ENCODE results near the gene CGB8. TPM values are rescaled to one million over a fixed set of nuclear protein-coding genes. Genes with fewer than 3 reads are reported as not detected.
"Not testable (repeated sequence)": the region's sequence is repeated elsewhere in the genome, so short reads cannot be mapped to it uniquely, and the experiment has no call there.

The CGB8 gene
- total and polyA plus RNA-seq, 4 donors = not detected

DNA sequence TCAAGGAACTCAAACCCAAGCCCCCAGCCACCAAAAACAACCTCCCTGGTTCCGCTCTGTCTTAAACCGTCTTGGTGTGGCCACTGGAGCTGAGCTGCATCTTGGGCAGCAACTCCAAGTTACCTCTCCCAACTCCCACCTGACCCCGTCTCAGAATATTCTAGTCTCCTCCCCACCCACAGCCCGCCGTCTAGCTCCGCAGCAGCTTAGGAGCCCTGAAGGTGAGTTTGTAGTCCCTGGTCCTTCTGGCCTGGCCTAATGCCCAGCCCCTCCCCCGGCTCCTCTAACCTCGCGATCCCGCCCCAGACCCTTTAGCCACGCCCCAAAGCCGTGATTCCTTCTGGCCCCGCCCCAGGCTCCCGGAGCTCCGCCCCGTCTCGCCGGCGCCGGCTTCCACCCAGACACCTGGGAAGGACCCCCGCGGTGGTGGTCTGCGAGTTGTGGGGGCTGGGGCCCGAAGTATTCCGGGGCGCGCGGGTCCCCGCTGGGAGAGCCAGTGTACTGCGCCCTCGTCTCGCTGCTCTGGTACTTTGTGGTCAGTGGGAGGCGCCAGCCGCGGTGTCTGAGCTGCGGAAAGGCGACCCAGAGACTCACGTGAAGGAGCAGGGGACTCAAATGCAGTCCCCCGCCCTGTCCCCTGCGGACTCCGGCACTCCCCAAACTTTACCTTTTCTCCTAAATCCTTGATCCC, 29.5 kb downstream of the CGB8 start:
- Histone ChIP-seq H3K9me3 (ENCODE audit: control insufficient read depth in 4 of 4, insufficient read depth in 3 of 4, low read length in 3 of 4) (no peaks in the 10 kb centered on the region), H3K9ac (ENCODE audit: insufficient read depth in 1 of 2, low read length in 2 of 2) (no peak overlapping the region), H3K4me1 (ENCODE audit: control insufficient read depth in 5 of 5, insufficient read depth in 5 of 5, low read length in 5 of 5) (peaks cover 0 to 19% (median 4%) of the 10 kb centered on the region in 5 donors), H3K36me3 (ENCODE audit: control insufficient read depth in 4 of 4, insufficient read depth in 4 of 4, low read length in 4 of 4) (peaks cover 6 to 19% (median 6%) of the 10 kb centered on the region in 4 donors), H3K27ac (ENCODE audit: low read depth in 1 of 2, low read length in 1 of 2) (no peak overlapping the region), H3K4me3 (no peak overlapping the region), H3K27me3 (ENCODE audit: control insufficient read depth in 3 of 3, insufficient read depth in 3 of 3, low read length in 2 of 3) (peaks cover 0 to 30% (median 15%) of the 10 kb centered on the region in 3 donors)
- WGBS, 2 donors = 13 to 18% methylated on average over 40 to 41 of the region's 41 CpGs
- DNase-seq (peak; percentile 40 to 70 (median 47)), ATAC-seq (ENCODE audit: insufficient read depth, low FRiP score) (peak; percentile 37)
- TF ChIP-seq, protein P1, sequence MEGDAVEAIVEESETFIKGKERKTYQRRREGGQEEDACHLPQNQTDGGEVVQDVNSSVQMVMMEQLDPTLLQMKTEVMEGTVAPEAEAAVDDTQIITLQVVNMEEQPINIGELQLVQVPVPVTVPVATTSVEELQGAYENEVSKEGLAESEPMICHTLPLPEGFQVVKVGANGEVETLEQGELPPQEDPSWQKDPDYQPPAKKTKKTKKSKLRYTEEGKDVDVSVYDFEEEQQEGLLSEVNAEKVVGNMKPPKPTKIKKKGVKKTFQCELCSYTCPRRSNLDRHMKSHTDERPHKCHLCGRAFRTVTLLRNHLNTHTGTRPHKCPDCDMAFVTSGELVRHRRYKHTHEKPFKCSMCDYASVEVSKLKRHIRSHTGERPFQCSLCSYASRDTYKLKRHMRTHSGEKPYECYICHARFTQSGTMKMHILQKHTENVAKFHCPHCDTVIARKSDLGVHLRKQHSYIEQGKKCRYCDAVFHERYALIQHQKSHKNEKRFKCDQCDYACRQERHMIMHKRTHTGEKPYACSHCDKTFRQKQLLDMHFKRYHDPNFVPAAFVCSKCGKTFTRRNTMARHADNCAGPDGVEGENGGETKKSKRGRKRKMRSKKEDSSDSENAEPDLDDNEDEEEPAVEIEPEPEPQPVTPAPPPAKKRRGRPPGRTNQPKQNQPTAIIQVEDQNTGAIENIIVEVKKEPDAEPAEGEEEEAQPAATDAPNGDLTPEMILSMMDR (IDR thresholded peaks at IDR 0.05; ENCODE audit: control extremely low read depth, extremely low read depth) = no peak

DNA sequence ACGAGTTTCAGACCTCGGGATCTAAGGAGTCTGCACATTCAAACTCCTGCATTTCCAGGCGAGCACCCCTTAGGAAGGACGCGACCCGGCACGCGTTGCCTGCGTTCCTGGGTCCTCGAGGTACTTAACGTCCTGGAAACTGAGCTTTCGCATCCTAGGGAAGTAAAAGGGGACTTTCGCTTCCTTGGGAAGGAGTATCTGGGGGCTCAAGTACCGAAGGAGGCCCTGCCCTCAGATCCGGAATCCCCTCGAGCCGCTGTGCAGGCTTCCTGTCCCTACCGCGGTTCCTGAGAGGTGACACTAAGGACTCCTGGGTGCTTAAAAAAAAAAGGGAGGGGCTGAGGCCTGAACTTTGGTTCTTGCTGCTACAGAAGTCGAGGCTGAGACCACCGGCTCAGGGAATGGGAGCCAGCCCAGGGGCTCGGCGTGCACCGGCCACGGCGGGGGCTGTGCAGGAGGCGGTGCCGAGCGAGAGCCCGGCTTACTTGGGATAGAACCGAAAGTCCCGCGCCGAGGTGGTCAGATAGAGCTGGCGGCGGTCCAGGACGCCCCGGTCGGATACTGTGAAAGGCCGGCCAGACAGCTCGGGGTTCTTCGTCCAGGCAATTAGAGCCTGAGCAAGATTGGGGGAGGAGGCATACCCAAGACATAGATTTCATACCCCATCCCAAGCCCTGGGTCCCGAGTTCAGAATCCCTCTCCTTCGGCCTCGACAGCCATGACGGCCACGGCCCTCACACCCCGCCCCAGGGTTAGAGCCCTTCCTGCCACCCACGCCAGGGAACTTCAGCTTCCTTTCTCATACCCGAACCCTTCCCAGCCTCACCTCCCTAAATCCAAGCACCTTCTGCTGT, 30.3 kb downstream of the CGB8 start:
- peaks cover 0 to 19% (median 4%) of the 10 kb centered on the region in 5 donors for H3K4me1 ChIP-seq (ENCODE audit: control insufficient read depth in 5 of 5, insufficient read depth in 5 of 5, low read length in 5 of 5)
- 4% methylated on average over 50 of the region's 50 CpGs for WGBS, 2 donors
- H3K9me3 ChIP-seq (ENCODE audit: control insufficient read depth in 4 of 4, insufficient read depth in 3 of 4, low read length in 3 of 4); H3K9ac ChIP-seq (ENCODE audit: insufficient read depth in 1 of 2, low read length in 2 of 2); H3K27ac ChIP-seq (ENCODE audit: low read depth in 1 of 2, low read length in 1 of 2); ATAC-seq (ENCODE audit: insufficient read depth, low FRiP score): not testable (repeated sequence)
- H3K4me3 ChIP-seq = peak overlapping the region; percentile 26
- peaks cover 0 to 30% (median 15%) of the 10 kb centered on the region in 3 donors for H3K27me3 ChIP-seq (ENCODE audit: control insufficient read depth in 3 of 3, insufficient read depth in 3 of 3, low read length in 2 of 3)
- peaks cover 7 to 23% (median 8%) of the 10 kb centered on the region in 4 donors for H3K36me3 ChIP-seq (ENCODE audit: control insufficient read depth in 4 of 4, insufficient read depth in 4 of 4, low read length in 4 of 4)
- peak in 2 of 3 donors; percentile 25 to 29 for DNase-seq

DNA sequence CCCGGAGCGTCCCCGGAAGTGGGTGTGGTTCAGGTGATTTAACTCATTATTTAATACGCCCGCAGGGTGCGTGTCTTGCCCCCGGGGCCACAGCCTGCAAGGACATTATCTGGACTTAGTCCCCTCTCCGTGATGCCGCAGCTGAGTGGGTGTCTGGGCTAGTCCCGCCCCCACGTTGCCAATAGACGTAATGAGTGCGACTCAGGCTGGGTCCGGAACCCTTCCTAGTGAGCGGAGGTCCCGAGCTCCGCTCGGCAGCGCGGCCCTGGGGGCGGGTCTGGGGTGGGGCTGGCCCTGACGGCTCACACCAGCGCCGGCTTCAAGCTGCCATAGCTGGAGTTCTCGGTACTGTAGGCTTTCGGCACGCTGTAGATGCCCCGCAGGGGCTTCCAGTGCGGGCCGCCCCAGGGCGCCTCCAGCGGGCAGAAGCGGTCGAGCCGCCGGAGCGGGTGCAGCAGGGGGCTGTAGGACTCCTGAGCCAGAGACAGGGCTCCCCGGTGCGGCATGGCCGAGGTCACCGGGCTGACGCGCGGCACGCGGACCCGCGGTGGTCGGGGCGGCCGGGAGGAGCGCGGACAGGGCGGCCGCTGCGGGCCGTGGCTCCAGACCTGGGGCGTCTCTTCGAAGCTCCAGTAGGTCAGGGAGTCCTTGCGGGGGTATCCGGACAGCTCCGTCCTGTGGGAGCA, 31.1 kb downstream of the CGB8 start:
- H3K9ac ChIP-seq (ENCODE audit: insufficient read depth in 1 of 2, low read length in 2 of 2) = no peak overlapping the region
- peaks cover 0 to 30% (median 15%) of the 10 kb centered on the region in 3 donors for H3K27me3 ChIP-seq (ENCODE audit: control insufficient read depth in 3 of 3, insufficient read depth in 3 of 3, low read length in 2 of 3)
- H3K4me1 ChIP-seq (ENCODE audit: control insufficient read depth in 5 of 5, insufficient read depth in 5 of 5, low read length in 5 of 5) = peaks cover 0 to 19% (median 4%) of the 10 kb centered on the region in 5 donors

More for the DNA sequence above, 31.1 kb downstream of the CGB8 start:
- ATAC-seq (ENCODE audit: insufficient read depth, low FRiP score) (peak; percentile 35), DNase-seq (peak; percentile 49 to 63 (median 57))
- Histone ChIP-seq H3K36me3 (ENCODE audit: control insufficient read depth in 4 of 4, insufficient read depth in 4 of 4, low read length in 4 of 4) (peaks cover 7 to 27% (median 9%) of the 10 kb centered on the region in 4 donors), H3K9me3 (ENCODE audit: control insufficient read depth in 4 of 4, insufficient read depth in 3 of 4, low read length in 3 of 4) (no peaks in the 10 kb centered on the region), H3K4me3 (peak overlapping the region; percentile 10), H3K27ac (ENCODE audit: low read depth in 1 of 2, low read length in 1 of 2) (no peak overlapping the region)
- WGBS, 2 donors = 0 to 1% methylated on average over 62 of the region's 62 CpGs
- TF ChIP-seq, protein P1 (IDR thresholded peaks at IDR 0.05; ENCODE audit: control extremely low read depth, extremely low read depth) = no peak
